Peyer's patch (tissue), 4 donors: ENCODE data around the gene PACSIN2. TPM values are rescaled to one million over a fixed set of nuclear protein-coding genes. Genes with fewer than 3 reads are reported as not detected.

Source experiments
- DNase-seq, 3 donors: peaks; one replicate each; pipeline ENCODE4 v3.0.0-alpha.2; 2017 to 2019
- H3K27ac ChIP-seq, 4 donors: fragments of 200-600 bp; sonication (generic); one replicate each; pipeline ENCODE4 v1.5.1; 2016 to 2019
- H3K27me3 ChIP-seq, 2 donors: fragments of 200-600 bp; sonication (generic); one replicate each; pipeline ENCODE4 v1.5.1; 2019
- H3K36me3 ChIP-seq, 3 donors: fragments of 200-600 bp; sonication (generic); one replicate each; pipeline ENCODE4 v1.5.1; 2016 to 2019
- H3K4me1 ChIP-seq, 4 donors: fragments of 200-600 bp; sonication (generic); one replicate each; pipeline ENCODE4 v1.5.1; 2016 to 2019
- H3K4me3 ChIP-seq, 4 donors: fragments of 200-600 bp; sonication (generic); 1 replicate in 3 of 4; 2 replicates in 1 of 4; pipeline ENCODE4 v1.5.1; 2016 to 2019; ENCODE audit warnings: mild to moderate bottlenecking in 1 of 4
- H3K9me3 ChIP-seq, 4 donors: fragments of 200-600 bp; sonication (generic); one replicate each; pipeline ENCODE4 v1.5.1; 2016 to 2019; ENCODE audit warnings: mild to moderate bottlenecking in 1 of 4
- POLR2A ChIP-seq, 2 donors: fragments of 450-650 bp; IDR thresholded peaks; one replicate each; pipeline ENCODE4 v1.5.1; 2017; ENCODE audit warnings: antibody characterized with exemption in 2 of 2, mild to moderate bottlenecking in 2 of 2, moderate library complexity in 2 of 2
- total RNA-seq, 4 donors: library from RNA; depleted of rRNA; stranded (reverse); fragments of >200 nt; gene quantifications; one replicate each; pipeline ENCODE4 v1.1.0, GENCODE V29; 2016
- TF ChIP-seq, protein P1 (sequence below), 6 experiments: fragments of 450-650 bp in 4 of 6; fragments of 200-600 bp in 2 of 6; sonication (generic) in 1 of 6; IDR thresholded peaks; one replicate each; pipeline ENCODE4 v1.5.1; 2017 to 2019; ENCODE audit warnings: antibody characterized with exemption in 6 of 6, mild to moderate bottlenecking in 3 of 6, moderate library complexity in 1 of 6

The PACSIN2 gene
- total RNA-seq, 4 donors from 2014 or later = 58.0 to 149 (median 110) TPM

DNA sequence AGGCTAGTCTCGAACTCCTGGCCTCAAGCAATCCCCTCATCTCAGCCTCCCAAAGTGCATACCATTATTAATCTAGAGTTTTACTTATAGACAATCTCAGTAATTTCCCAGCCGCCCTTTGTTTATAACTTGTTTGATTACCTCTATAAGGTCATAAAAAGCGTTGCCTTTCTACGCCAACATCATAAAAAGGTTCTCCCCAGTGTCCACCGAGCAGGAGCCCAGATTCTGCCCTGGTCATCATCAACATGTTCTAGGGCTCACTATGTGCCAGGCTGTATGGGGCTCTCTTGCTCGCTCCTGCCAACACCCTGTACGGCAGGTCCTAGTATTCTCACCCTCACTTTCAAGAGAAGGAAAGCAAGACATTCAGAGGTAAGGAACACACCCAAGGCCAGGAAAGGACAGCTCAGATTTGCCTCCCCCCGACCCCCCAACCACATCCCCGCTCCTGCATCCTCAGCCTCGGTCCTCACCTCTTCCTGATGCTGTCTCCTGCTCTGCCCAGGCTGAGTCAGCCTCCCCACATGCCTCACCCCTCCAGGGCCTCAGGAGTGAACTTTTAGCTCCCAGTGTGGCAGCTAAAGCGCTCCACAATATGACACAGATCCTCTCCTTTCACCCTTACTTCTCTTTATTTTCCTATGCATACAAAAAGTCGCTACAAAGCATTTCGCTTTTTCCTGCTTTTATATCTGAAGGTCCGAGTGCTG lies 172.1 kb downstream of the PACSIN2 start:
- H3K4me3 ChIP-seq = no peak overlapping the region
- H3K27ac ChIP-seq = peak overlapping the region in 2 of 4 donors; percentile 42 to 49
- DNase-seq = no peak
- H3K27me3 ChIP-seq = no peaks in the 10 kb centered on the region
- H3K4me1 ChIP-seq = peaks cover 0 to 15% (median 0%) of the 10 kb centered on the region in 4 donors
- H3K36me3 ChIP-seq = peaks cover 0 to 52% (median 0%) of the 10 kb centered on the region in 3 donors
- H3K9me3 ChIP-seq = no peaks in the 10 kb centered on the region
- no peak for TF ChIP-seq POLR2A (IDR thresholded peaks at IDR 0.05)
- TF ChIP-seq, protein P1, sequence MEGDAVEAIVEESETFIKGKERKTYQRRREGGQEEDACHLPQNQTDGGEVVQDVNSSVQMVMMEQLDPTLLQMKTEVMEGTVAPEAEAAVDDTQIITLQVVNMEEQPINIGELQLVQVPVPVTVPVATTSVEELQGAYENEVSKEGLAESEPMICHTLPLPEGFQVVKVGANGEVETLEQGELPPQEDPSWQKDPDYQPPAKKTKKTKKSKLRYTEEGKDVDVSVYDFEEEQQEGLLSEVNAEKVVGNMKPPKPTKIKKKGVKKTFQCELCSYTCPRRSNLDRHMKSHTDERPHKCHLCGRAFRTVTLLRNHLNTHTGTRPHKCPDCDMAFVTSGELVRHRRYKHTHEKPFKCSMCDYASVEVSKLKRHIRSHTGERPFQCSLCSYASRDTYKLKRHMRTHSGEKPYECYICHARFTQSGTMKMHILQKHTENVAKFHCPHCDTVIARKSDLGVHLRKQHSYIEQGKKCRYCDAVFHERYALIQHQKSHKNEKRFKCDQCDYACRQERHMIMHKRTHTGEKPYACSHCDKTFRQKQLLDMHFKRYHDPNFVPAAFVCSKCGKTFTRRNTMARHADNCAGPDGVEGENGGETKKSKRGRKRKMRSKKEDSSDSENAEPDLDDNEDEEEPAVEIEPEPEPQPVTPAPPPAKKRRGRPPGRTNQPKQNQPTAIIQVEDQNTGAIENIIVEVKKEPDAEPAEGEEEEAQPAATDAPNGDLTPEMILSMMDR (IDR thresholded peaks at IDR 0.05) = no peak

DNA sequence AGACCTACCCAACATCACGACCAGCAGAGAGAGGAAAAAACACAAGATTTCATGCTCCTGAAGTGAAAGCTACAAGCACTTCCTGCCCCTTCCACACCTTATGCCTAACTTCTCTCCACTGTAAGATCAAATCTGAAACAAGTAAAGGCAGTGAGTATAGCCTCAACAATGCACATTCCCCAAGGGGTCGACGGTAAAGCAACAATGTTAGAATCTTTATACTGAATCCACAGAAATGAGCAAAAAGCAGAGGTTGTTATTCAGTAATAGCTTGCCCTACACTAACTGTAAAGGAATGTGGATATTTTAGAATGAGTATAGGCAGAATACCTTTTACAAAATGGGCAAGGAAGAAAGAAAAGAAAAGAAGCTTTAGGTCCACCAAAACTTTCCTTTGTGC lies 173.5 kb downstream of the PACSIN2 start:
- no peaks in the 10 kb centered on the region for H3K9me3 ChIP-seq
- TF ChIP-seq POLR2A (IDR thresholded peaks at IDR 0.05) = no peak
- TF ChIP-seq, protein P1 (IDR thresholded peaks at IDR 0.05) = no peak
- no peak for DNase-seq
- peaks cover 0 to 54% (median 0%) of the 10 kb centered on the region in 3 donors for H3K36me3 ChIP-seq
- H3K4me3 ChIP-seq = no peak overlapping the region
- no peak overlapping the region for H3K27ac ChIP-seq
- H3K27me3 ChIP-seq = no peaks in the 10 kb centered on the region
- H3K4me1 ChIP-seq = peaks cover 0 to 15% (median 0%) of the 10 kb centered on the region in 4 donors

DNA sequence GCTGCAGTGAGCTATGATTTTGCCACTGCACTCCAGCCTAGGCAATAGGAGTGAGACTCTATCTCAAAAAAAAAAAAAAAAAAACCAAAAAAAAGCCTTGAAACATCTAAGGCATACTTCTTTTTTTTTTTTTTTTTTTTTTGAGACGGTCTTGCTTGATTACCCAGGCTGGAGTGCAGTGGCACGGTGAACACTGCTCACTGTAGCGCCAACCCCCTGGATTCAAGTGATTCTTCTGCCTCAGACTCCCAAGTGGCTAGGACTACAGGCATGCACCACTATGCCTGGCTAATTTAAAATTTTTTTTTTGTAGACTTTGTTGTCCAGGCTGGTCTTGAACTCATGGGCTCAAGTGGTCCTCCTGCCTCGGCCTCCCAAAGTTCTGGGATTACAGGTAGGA lies 177.4 kb downstream of the PACSIN2 start:
- Histone ChIP-seq H3K4me1 (peaks cover 0 to 5% (median 0%) of the 10 kb centered on the region in 4 donors), H3K36me3 (peaks cover 0 to 70% (median 0%) of the 10 kb centered on the region in 3 donors), H3K9me3 (no peaks in the 10 kb centered on the region), H3K27me3 (no peaks in the 10 kb centered on the region), H3K27ac (no peak overlapping the region), H3K4me3 (no peak overlapping the region)
- TF ChIP-seq POLR2A (IDR thresholded peaks at IDR 0.05) = no peak
- TF ChIP-seq, protein P1 (IDR thresholded peaks at IDR 0.05) = no peak
- DNase-seq = peak in 1 of 3 donors; percentile 14

DNA sequence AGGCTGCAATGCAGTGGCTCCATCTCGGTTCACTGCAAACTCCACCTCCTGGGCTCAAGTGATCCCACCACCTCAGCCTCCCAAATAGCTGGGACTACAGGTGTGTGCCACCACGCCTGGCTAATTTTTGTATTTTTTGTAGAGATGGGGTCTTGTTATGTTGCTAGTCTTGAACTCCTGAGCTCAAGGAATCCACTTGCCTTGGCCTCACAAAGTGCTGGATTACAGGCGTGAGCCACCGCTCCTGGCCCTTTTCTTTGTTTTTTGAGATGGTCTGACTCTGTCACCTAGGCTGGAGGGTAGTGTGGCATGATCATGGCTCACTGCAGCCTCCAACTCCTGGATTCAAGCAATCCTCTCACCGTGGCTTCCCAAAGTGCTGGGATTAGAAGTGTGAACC lies 178.9 kb downstream of the PACSIN2 start:
- DNase-seq = peak in 1 of 3 donors; percentile 3
- Histone ChIP-seq H3K9me3 (no peaks in the 10 kb centered on the region), H3K4me3 (no peak overlapping the region), H3K36me3 (peaks cover 0 to 82% (median 0%) of the 10 kb centered on the region in 3 donors), H3K27me3 (no peaks in the 10 kb centered on the region), H3K27ac (no peak overlapping the region), H3K4me1 (no peaks in the 10 kb centered on the region)
- TF ChIP-seq POLR2A (IDR thresholded peaks at IDR 0.05) = no peak
- TF ChIP-seq, protein P1 (IDR thresholded peaks at IDR 0.05) = no peak

DNA sequence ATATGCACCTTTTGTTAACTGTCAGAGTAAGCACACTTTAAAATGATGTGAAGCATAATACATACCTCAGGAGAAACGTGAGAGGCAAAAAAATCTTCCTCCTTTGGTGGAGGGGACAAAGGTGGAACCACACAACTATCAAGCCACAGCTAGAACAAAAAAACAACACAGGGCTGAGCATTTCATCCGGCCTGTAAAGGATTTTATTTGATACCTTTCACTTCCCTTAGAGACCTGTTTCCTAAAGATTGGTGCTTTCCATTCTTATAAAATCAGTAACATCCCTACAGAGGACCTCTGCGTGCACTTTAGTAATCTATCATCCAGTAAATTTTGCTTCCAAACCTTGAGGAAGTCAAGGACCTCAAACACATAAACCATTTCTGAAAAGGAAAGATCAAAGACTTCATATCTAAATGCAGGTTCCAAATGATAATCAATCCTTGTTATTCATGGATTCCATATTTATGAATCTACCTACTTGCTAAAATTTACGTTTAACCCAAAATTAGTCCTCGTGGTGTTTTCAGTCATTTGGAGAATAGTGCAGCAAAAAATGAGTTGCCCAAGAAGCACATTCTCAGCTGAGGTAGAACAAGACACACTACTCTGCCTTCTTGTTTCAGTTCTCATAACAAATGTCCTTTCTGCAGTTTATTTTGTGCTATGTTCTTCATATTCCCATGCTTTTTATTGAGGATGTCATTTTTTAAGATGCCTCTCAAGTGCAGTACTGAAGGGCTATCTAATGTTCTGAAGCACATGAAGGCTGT lies 180.6 kb downstream of the PACSIN2 start:
- DNase-seq = no peak
- no peak overlapping the region for H3K4me3 ChIP-seq
- H3K4me1 ChIP-seq = no peaks in the 10 kb centered on the region
- no peaks in the 10 kb centered on the region for H3K9me3 ChIP-seq
- H3K27me3 ChIP-seq = no peaks in the 10 kb centered on the region
- H3K36me3 ChIP-seq = peaks cover 0 to 80% (median 0%) of the 10 kb centered on the region in 3 donors
- no peak overlapping the region for H3K27ac ChIP-seq
- TF ChIP-seq, protein P1 (IDR thresholded peaks at IDR 0.05) = no peak
- no peak for TF ChIP-seq POLR2A (IDR thresholded peaks at IDR 0.05)
